NCI-H2107 (cell line): ENCODE measurements around the gene ALDH1L2.

Experiments
- DNase-seq: peaks from one replicate; lab custom pipeline; 2025; lab: John Stamatoyannopoulos, UW

ALDH1L2 gene

DNA sequence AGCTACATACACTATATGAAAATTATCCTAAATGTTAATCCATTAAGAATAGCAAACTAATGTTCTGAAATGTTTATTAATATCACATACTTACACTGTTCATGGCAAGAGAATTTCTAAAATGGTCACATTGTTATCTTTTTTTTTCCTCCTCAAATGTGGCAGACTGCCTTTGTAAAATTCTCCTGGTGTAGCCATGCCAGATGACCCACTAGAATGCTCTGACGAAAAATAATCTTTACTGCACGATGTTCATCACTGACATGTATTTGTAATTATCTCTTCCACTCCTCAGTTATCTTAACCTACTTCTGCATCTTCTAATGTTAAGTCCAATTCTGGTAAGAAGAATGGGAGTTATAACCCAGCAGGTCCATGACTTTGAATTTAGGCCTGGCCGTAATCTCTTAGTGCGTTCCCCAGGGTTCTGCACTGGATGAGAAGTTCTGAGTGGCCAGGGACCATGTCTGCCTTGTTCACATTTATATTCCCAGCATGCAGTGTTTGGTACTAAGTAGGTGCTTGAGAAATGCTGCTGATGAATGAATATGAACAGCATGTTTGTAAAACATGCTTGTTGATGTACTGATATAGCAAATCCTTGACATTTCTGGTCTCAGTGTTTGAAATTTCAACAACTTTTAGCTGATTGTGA, 51.4 kb downstream of the ALDH1L2 start:
- DNase-seq: no peak

DNA sequence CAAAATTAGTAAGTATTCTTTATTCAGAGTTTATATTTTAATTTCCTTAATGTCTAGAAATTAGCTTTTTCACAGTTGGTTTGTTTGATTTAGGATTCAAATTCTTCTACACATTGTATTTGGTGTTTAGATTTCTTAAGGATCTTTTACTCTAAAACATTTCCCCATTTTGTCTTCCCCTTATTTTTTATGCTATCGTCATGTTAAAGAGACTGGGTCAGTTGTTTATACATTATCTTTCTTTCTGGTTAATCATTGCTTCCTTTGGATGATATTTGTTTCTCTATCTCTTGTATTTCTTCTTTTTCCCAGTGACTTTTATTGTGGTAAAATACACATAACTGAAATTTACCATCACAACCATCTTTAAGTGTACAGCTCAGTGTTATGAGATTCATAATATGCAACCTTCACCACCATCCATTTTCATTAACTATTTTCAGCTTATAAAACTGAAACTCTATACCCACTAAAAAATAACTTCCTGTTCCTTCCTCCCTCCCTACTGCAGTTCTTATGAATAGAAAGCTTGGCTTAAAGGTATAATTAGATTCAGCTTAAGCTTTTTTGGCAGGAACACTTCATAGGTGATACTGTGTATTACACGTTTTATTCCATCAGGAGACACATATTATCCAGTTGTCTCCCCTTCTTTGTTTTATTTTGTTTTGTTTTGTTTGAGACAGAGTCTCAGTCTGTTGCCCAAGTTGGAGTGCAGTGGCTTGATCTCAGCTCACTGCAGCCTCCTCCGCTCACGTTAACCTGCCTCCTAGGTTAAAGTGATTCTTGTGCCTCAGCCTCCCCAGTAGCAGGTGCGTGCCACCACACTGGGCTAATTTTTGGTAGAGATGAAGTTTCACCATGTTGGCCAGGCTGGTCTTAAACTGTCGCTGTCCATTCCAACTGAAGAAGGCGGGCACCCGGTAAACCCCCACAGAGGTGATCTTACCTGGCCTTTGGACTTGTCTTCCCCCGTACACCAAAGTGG, 53.1 kb downstream of the ALDH1L2 start:
- peak; percentile 6 for DNase-seq

DNA sequence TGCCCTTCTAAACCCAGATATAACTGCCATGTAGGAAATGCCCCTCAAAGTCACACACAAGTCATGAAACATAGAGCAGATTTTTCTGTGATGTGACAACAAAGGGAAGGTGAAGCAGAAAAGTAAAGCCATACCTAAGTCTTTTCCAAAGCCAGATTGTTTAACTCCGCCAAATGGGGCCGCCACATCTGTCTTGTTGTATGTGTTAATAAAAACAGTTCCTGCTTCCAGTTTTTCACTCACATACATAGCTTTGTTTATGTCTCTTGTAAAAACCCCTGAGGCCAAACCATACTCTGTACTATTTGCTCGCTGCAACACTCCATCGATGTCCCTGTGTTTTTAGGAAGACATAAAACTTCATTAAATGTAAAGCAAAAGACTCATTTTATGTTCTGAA, 57.8 kb downstream of the ALDH1L2 start:
- no peak for DNase-seq

DNA sequence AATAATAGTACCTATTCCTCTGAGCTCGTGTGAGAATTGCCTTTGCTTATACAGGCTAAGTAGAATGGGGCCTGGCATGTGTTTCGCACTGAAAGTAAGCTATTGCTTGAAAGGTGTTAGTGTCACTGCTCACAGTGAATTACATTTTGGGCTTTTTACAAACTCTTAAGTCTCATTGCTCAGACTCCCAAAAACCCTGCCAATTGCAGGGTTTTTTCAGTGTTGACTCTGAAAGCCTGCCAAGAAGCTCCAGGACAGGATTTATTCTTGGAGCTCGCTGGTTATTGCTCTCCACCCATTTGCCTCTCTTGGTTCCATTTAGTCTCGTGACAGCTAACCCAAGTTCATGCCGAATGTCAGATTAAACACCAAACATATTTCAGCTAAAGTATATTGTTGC, 58.4 kb downstream of the ALDH1L2 start:
- DNase-seq: no peak

DNA sequence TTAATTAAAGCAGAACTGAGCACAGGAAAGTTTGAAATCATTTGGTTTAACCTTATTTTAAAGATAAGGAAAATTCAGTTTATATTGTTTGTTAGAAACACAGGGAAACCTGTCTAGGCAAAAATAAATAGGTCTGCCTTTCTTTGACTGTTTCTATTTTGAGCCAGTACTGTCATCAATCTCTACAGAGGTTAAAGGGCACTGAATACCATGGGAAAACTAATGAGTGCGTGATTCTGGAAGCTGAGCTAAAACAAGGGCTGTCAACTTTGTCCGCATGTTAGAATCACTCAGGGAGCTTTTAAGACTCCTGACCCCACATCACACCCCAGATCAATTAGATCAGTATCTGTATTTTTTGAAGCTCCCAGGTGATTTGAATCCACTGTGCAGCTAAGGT, 59.3 kb downstream of the ALDH1L2 start:
- no peak for DNase-seq

DNA sequence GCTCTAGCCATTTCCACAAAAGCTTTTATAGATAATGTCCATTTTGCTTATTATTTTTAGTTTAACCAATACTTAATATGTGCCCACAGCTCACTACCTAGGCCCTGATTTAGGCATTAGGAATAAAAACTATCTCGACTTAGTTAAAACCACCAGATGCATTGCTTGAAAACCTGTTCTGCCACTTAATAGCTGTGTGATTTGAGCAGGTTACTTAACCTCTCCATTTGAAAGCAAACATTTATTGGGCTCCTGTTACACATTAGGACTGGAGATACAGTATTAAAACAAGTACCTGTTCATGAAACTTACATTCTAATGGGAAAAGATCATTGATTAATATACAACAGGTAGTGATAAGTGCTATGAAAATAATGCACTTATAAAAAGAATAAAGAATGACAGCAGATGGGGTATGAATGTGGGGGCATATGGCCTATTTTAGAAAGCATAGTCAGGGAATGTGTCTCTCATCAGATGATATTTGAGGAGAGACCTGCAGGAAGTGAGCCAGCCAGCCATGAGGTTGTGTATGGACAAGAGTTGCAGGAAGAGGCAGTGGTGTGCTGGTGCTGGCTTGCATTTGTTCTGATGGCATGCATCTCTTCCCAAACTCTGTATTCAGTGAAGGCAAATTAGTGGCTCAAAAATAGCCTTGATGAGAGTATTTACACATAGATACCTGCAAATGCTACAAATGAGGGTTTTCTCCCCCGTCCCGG, 63.9 kb downstream of the ALDH1L2 start:
- no peak for DNase-seq

DNA sequence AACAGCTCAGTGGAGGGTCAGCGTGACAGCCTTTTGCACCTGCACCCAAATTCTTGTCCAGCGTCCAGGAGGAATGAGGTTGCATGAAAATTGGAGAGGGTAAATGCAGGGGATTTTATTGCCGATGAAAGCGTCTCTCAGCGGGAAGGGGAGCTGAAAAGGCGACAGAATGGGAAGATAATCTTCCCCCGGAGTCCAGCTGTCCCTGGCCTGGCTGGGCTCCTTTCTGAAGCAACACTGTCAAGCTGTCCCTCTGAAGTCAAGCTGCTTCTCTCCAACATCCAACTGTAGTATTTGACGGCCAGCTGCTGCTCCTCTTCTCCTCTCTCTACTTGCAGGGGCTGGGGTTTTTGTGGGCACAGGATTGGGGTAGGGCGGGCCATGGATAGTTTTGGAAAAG, 65.5 kb downstream of the ALDH1L2 start:
- no peak for DNase-seq

DNA sequence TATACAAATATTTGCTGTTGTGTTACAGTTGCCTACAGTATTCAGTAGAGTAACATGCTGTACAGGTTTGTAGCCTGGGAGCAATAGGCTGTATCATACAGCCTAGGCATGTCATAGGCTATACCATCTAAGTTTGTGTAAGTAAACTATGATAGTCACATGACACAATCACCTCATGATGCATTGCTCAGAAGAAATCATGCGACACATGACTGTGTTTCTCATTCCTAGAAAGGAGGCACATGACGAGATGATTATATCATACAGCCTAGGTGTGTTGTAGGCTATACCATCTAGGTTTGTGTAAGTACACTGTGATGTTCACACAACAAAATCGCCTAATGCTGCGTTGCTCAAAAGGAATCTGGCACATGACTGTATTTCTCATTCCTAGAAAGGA, 66.2 kb downstream of the ALDH1L2 start:
- DNase-seq: no peak

DNA sequence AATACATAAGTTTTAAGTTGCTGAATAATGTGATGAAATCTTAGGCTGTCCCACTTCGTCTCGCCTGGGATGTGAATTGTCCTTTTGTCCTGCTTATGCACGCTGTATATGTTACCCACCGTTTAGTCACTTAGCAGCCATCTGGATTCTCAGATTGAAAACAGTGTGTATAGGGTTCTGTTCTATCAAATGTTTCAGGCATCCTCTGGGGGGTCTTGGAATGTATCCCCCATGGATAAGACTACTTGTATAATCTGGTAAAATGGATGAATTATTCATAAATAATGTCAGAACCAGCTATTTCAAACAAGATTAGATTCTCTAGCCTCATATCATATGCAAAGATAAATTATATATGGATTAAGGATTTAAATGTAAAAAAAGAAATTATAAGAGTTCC, 68.7 kb downstream of the ALDH1L2 start:
- no peak for DNase-seq

DNA sequence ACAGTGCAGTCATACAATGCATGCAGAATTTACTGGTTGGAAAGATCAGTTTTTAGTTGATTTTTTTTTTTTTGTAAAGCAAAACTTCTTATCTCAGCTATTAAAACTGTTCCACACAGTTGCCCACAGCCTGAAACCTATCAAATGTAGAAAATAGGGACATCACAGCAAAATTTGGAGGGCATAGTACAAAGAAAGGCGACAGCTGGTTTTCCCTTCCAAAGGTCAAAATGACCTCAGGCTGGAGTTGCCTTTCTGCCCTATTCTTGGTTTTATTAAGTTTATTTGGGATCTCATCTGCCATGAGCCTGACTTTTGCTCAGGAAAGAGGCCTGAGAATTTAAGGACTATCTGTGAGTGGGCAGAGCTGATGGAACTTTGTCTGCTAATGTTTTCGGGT, 69.7 kb downstream of the ALDH1L2 start:
- no peak for DNase-seq

DNA sequence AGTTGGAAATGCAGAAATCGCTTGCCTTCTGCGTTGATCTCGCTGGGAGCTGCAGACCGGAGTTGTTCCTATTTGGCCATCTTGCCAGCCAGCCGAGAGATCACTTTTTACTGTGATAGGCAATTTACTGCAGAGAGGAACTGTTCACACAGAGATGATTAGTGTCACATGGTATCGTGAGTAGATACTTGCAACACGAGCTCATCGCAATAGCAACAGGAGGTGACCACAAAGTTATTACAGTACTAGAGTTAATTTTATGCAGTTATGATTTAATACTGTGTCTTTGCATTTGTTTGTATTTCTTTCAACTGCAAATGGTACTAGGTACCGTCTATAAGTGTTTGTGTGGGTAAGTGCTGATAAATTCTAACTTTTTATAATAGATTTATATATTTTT, 70.4 kb downstream of the ALDH1L2 start:
- no peak for DNase-seq

DNA sequence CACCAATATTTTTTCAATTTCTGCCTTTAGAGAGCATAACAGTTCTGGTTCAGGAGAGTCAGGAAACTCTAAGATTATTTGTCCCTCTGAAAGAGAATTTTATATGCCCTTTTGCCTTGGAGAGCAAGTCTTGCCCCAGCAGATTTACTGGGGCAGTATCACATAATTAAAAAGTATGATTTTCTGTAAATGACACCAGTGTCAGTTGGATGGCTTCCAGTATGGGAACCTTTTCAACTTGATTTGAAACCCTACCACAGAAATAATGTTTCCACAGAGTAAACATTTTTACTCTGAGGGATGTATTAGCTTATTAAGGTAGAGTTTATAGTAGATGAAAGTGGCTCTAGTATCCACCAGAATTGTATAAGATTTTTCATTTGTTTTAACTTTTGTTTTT, 82.8 kb downstream of the ALDH1L2 start:
- DNase-seq: no peak

DNA sequence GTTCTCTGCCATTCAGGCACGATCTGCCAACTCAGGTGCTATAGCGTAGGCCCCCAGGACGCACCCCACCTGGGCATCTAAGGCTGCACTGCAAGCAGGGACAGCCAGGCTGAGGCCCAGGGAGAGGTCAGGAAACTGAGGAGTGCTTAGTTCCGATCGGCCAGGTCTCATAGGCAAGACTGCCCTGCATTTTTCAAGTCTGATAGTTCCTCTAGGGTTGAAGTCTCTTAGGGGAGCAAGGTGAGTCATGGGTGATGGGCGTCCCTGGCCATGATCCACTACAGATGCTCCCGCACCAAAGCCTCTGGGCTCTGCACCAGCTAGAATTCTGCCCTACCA, 84.9 kb downstream of the ALDH1L2 start:
- no peak for DNase-seq

DNA sequence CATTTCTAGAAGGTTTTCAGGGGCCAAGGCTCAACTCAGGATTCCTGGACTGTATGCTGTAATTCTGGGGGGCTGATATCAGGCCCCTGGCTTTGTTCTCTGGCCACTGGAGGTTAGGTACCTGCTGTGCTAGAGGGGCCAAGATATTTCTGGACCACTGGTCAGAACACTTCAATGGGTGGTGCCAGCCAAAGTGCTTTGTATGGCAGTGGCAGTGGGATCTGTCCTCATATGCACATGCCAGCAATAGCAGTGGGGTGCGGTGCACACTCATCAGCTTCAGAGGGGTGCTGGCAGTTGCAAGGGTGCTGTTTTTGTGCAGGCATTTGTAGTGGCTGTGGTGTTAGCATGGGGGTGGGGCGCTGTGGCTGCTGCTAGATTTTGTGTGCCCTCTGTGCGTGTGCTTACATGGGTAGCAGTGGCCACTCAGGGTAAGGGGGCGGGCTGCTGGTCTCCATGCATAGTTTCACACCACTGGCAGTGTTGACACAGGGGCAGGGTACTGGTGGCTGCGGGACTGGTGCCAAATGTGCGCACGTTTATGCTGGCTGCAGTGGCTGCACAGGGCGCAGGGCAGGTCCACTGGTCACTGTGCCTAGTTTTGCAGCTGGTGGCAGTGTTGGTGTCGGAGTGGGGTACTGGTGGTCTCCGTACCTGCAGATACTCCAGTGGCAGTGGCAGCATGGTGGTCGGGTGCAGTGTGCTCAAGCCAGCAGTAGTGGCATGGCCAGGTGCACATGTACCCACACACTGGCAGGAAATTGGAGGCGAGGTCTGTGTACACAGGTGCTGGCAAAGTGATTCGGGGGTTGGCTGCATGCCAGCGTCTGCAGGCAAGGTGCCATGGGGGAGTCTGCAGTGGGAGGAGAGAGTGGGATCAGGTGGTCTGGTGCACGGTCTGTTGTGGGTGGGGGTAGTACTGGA, 85.6 kb downstream of the ALDH1L2 start:
- peak; percentile 75 for DNase-seq

DNA sequence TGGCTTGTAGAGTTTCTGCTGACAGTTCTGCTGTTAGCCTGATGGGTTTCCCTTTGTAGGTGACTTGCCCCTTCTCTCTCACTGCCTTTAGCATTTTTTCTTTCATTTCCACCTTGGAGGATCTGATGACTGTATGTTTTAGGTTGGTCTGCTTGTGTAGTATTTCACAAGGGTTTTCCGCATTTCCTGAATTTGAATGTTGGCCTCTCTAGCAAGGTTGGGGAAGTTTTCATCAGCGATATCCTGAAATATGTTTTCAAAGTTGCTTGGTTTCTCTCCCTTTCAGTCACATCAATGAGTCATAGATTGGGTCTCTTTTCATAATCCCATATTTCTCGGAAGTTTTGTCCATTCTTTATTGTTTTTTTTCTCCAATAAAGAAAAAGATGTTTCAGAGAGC, 86.7 kb downstream of the ALDH1L2 start:
- DNase-seq: no peak

DNA sequence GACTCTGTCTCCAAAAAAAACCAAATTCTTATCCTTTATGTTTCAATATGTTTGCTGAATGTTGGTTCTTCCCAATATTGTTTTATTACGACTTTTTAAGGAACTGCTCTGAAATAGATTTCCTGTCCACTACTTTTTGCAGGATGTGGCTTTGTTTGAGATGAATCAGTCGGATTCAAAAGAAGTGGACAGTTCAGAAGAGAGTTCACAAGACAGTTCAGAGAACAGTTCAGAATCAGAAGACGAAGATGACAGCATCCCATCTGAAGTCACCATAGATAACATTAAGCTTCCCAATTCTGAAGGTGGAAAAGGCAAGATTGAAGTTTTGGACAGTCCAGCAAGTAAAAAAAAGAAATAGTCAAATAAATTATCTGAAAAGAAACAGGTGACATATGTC, 89.9 kb downstream of the ALDH1L2 start:
- DNase-seq: no peak

DNA sequence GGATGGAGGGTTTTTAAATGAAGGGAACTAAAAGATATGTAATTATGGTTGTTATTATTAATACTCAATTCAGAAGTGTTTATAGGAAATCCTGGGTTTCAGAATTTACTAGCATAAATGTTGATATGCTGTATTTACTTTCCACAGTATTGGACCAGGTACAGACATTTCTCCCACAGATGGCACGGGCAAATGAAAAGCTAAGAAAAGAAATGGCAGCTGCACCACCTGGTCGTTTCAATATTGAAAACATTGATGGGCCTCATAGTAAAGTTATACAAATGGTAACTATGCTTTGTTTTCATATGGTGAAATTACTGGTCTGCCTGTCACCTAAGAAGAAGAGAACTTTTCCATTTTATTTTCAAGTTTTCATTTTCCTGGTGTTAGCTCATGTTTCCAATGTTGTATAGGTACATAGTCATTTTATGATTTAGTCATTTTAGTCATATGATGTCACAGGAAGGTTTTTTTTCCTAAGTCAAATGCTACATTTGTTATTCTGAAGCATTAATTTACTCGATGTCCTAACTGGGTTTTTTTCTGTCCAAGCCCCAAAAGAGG, 92.6 kb downstream of the ALDH1L2 start:
- no peak for DNase-seq

DNA sequence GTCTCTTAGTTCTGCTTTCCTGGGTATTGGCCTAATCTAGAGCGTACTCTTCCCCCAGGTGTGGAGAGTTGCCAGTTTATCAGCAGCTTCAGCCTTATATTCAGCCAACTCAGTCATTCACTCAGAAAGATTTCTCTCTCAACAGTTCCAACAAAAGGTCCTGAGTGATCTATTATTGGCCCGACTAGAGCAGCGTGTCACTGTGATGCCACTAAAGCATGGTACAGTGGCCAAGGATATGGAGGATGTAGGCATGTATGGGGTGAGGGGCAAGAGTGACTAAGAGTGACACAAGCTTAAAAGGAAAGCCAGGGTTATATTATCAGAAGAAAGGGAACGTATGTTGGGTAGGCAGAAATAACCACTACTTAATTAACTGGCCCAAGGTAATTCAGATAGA, 93.3 kb downstream of the ALDH1L2 start:
- DNase-seq: no peak

DNA sequence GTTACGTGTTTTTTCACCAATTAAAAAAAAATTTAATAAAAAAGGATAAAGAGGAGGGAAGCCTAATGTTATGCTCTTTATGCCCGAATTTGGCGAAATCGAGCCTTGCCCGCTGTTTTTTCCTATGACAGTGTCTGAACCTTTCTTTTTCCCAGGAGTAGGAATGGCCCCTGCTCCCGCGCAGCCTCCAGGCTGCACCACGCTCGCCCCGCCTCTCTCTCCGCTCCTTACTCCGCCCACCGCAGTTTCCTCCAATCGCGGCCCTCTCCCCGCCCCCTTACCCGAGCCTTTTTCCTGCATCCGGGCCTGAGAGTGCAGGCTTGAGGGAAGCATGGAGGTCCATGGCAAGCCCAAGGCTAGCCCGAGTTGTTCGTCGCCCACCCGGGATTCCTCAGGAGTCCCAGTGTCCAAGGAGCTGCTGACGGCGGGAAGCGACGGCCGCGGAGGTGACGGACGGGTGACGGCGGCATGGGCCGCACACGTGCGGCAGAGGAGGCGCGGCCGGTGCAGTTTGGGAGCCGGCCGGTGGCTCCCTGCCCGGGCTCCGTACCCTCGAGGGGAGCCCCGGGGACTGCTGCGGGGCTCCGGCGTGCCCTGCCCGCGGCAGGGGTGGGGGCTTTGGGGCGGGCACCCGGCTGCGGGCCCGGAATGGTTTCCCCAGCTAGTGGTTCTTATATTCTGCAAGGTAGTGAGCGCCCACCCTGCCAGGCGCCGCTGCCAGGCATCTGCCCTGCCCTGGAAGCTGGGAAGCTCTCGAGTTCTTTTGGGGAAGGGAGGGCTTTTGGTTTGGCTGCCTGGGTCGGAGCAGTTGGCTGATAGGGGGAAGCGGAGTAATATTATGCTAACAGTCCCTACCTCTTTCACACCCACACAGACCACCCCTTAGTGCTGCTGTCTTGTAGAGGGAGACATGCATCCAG, 98.0 kb downstream of the ALDH1L2 start, which contains the start of gene NOPCHAP1:
TSS of gene NOPCHAP1 (plus strand) at position 295 of the 920 bp plus-strand sequence. CDS start at position 332, 37 bp downstream.
- DNase-seq: peak; percentile 91

DNA sequence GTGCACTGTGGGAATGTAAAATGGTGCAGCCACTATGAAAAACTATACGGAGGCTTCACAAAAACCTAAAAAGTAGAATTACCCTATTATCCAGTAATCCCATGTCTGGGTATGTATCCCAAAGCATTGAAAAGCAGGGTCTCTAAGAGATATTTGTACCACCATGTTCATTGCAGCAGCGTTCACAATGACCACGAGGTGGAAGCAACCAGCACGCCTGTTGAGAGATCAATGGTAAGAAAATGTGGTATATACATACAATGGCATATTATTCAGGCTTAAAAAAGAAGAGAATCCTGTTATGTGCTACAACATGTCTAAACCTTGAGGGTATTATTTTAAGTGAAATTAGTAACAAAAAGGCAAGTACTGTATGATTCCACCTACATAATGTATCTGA, 99.1 kb downstream of the ALDH1L2 start:
- DNase-seq: no peak
